Occipital lobe (tissue), 2 donors: ENCODE data around the gene RAX. TPM values are rescaled to one million over a fixed set of nuclear protein-coding genes. Genes with fewer than 3 reads are reported as not detected.

Source experiments
- DNase-seq: peaks from one replicate; lab custom pipeline; 2025; lab: John Stamatoyannopoulos, UW
- total RNA-seq: library from RNA; depleted of rRNA; stranded (reverse); fragments of >200 nt; gene quantifications from one replicate; pipeline ENCODE4 v1.2.3, GENCODE V29; 2014

RAX gene
- not detected for total RNA-seq

GRCh38 chr18:59272891-59273758 lies at the start of gene RAX:
Gene RAX (minus strand): TSS chr18:59273454. CDS start chr18:59273206, 248 bp downstream.
- no peak for DNase-seq

- no peak for DNase-seq
Measured at GRCh38 chr18:59318460-59319050, 45.3 kb upstream of the RAX start, which contains the start of gene CPLX4. Gene CPLX4 (minus strand): TSS chr18:59318649. CDS start chr18:59318462, 187 bp downstream.

- no peak for DNase-seq
Measured at GRCh38 chr18:59311631-59312030, 38.4 kb upstream of the RAX start.

- no peak for DNase-seq
Measured at GRCh38 chr18:59308938-59309260, 35.6 kb upstream of the RAX start.

GRCh38 chr18:59308248-59308937 lies 35.1 kb upstream of the RAX start:
- DNase-seq: peak; percentile 13

- DNase-seq: no peak
Measured at GRCh38 chr18:59306640-59307039, 33.4 kb upstream of the RAX start.

GRCh38 chr18:59305295-59305694 lies 32.0 kb upstream of the RAX start:
- no peak for DNase-seq

GRCh38 chr18:59303656-59304195 lies 30.5 kb upstream of the RAX start:
- DNase-seq: no peak

- DNase-seq: no peak
Measured at GRCh38 chr18:59303006-59303405, 29.8 kb upstream of the RAX start.

GRCh38 chr18:59301929-59302328 lies 28.7 kb upstream of the RAX start:
- no peak for DNase-seq

GRCh38 chr18:59300676-59301285 lies 27.5 kb upstream of the RAX start:
- no peak for DNase-seq

GRCh38 chr18:59298871-59299270 lies 25.6 kb upstream of the RAX start:
- no peak for DNase-seq

- no peak for DNase-seq
Measured at GRCh38 chr18:59293317-59293716, 20.1 kb upstream of the RAX start.

- DNase-seq: no peak
Measured at GRCh38 chr18:59286341-59286740, 13.1 kb upstream of the RAX start.

- DNase-seq: no peak
Measured at GRCh38 chr18:59282341-59282740, 9.1 kb upstream of the RAX start.

- no peak for DNase-seq
Measured at GRCh38 chr18:59279722-59280121, 6.5 kb upstream of the RAX start.

- no peak for DNase-seq
Measured at GRCh38 chr18:59279193-59279592, 5.9 kb upstream of the RAX start.

- no peak for DNase-seq
Measured at GRCh38 chr18:59278793-59279192, 5.5 kb upstream of the RAX start.

- no peak for DNase-seq
Measured at GRCh38 chr18:59276047-59276446, 2.8 kb upstream of the RAX start.

GRCh38 chr18:59275406-59275949 lies 2.2 kb upstream of the RAX start:
- no peak for DNase-seq

GRCh38 chr18:59274533-59274928 lies 1.3 kb upstream of the RAX start:
- DNase-seq: no peak
